Omental fat pad (tissue), 4 donors: ENCODE measurements around the gene FAM20C. TPM values are rescaled to one million over a fixed set of nuclear protein-coding genes. Genes with fewer than 3 reads are reported as not detected.
"Not testable (repeated sequence)": the region's sequence is repeated elsewhere in the genome, so short reads cannot be mapped to it uniquely, and the experiment has no call there.

ENCODE experiments used
- ATAC-seq: fragments of 150-250 bp; one replicate; pipeline ENCODE4 v1.9.1; 2016; ENCODE audit warnings: mild to moderate bottlenecking, moderate library complexity; ENCODE audit not compliant: low FRiP score
- DNase-seq: peaks from one replicate; pipeline ENCODE4 v3.0.0-alpha.2; 2019; ENCODE audit warnings: low spot score
- CTCF ChIP-seq, 3 donors: fragments of 450-650 bp; IDR thresholded peaks; one replicate each; pipeline ENCODE4 v1.5.1; 2016 to 2017; ENCODE audit warnings: antibody characterized with exemption in 3 of 3, mild to moderate bottlenecking in 3 of 3, moderate library complexity in 2 of 3
- total RNA-seq, 4 donors: library from RNA; depleted of rRNA; stranded (reverse); fragments of >200 nt; gene quantifications; one replicate each; pipeline ENCODE4 v1.1.0, GENCODE V29; 2016

FAM20C gene
- total RNA-seq, 4 donors from 2014 or later, result 25.5 to 119 (median 35.8) TPM

DNA sequence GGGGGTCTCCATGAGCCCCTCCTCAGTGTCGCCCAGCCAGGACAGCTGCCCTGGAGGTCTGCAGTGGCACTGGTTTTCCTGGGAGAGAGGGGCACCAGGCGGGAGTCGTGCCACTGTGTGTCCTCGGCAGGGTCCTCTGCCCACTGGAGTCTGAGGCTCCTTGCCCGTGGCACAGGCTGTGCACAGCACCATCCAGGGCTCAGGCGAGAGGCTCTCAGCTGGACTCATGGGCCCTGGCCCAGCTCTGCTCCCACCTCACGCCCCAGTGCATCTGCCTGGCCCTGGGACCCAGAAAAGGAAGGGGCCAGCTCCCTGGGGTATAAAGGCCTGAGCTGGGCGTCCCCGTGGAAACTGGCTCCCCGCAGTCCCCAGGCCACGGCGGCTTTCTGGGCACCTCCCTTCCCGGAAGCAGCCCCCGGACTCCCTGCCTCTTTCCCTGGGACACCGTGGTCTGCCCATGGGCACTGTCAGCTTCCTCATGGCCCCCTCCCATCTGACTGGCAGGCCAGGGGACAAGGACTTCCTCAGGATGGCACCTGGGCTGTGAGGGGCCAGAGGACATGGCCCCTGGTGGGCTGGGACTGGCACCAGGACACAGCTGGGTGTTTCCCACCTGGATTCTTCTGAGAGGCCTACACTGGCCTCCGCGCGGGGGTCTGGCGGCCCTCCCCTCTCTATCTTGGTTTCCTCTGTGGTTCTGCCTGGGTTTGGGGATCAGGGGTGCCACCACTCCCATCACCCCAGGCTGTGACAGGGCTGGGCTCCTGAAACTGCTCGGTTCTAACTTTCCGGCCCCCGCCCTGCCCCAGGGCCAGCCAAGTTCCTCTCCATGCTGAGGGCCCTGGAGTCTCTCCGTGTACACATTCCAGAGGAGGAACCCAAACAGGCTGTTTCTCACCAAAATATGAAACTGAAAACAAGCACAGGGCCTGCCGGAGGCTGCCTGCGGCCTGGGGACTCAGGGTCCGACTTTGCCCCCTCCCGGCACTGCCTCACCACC is 103.1 kb downstream of the FAM20C start:
- no peak for ATAC-seq

GRCh38 chr7:296373-296945 is 104.1 kb downstream of the FAM20C start:
- TF ChIP-seq CTCF (IDR thresholded peaks at IDR 0.05), result no peak
- no peak for DNase-seq
- no peak for ATAC-seq

More for the DNA sequence above, 103.1 kb downstream of the FAM20C start:
- no peak for TF ChIP-seq CTCF (IDR thresholded peaks at IDR 0.05)
- DNase-seq, result no peak

DNA sequence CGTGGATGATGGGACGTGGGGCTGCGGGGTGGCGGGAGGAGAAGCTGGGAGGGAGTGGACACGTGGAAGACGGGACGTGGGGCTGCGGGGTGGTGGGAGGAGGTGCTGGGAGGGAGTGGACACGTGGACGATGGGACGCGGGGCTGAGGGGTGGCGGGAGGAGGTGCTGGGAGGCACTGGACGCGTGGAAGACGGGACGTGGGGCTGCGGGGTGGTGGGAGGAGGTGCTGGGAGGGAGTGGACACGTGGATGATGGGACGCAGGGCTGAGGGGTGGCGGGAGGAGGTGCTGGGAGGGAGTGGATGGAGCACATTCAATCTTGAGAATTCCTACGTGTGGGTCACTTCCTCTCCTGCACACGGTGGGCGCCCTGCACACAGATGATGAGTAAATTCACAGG is 104.8 kb downstream of the FAM20C start:
- DNase-seq, ATAC-seq: not testable (repeated sequence)

DNA sequence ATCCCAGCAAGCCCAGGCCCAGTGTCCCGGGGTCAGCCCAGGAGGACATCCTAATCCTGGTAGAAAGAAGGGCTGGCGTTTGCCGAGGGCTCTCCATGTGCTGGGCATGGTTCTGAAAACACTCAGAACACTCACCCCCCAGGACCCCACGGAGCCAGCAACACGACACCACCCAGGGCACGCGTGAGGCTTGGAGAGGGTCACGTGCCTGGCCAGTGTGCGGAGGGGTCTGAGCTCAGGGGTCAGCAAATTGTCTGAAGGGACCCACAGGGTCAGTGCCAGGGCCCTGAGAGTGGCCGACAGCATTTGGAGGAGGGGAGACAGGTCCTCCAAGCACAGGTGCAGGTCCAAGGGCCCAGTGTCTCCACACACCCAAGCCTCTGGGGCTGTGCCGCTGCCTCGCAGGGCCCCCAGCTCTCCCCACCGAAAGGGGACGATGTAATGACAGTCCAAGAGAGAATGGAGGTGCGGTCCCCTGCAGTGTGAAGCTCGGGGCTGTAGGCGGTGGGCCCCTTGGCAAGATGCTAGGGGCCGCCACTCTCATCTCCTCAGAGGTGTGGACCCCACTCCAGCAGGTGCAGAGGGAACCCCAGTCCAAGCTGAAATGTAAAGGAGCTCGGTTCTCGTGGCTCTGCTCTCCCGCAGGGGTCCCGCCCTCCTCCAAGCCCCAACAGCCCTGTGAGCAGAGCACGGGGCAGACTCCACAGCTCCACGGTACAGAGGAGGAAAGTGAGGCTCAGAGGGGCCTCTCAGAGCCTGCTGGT is 105.4 kb downstream of the FAM20C start:
- TF ChIP-seq CTCF (IDR thresholded peaks at IDR 0.05), result no peak
- DNase-seq (no peak), ATAC-seq (no peak)

DNA sequence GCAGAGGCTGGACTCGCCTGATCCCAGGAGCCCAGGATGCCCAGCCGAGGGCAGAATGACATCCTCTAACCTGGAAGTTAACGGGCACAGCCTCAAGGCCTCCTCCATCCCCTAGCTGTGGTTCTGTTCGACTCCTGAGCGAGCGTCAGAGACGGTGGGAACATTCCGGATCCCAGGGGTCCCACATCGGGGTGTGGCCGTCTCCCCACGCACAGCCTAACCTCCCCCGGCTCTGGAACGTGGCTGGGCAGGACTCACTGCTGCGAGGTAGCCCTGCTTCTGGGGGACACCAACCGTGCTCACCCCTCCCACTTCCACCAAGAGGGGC is 106.0 kb downstream of the FAM20C start:
- ATAC-seq (no peak), DNase-seq (no peak)
- TF ChIP-seq CTCF (IDR thresholded peaks at IDR 0.05), result no peak

GRCh38 chr7:298743-299142 is 106.4 kb downstream of the FAM20C start:
- no peak for DNase-seq
- no peak for ATAC-seq
- no peak for TF ChIP-seq CTCF (IDR thresholded peaks at IDR 0.05)

DNA sequence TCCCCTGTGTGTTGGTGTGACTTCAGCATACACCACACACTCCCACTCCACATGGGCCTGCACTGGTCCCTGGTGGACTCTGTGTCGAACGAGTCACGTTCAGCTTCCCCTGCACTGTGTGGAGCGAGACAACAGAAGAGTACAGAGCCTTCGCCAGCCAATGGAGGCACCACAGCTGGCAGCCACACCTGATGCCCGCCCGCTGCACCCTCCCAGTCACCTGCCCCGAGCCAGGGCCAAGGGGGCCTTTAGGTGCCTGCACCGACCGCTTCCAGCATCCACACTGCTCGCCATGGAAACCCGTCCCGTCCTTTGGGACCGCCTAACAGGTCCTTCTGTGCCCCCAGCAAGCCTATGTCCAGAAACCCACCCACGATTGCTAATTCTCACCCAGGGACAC is 106.8 kb downstream of the FAM20C start:
- DNase-seq (no peak), ATAC-seq (no peak)
- TF ChIP-seq CTCF (IDR thresholded peaks at IDR 0.05), result no peak
